HG03045 (cell line): ENCODE results near the gene NPHS1.
A peak's percentile ranks its signal among the peaks of the same experiment; 100 is the strongest.
"Not testable (repeated sequence)": the region's sequence is repeated elsewhere in the genome, so short reads cannot be mapped to it uniquely, and the experiment has no call there.

Experiments used
- ATAC-seq: cut with Tn5 transposase; IDR thresholded peaks from one replicate; pipeline ENCODE4 v1.9.1; 2021; ENCODE audit warnings: mild to moderate bottlenecking, moderate library complexity; ENCODE audit not compliant: unreplicated experiment

Gene NPHS1

GRCh38 chr19:35852029-35852780 is at the start of gene NPHS1:
Gene NPHS1, minus strand, starts transcription at chr19:35852504. Its CDS starts 667 bp downstream, at chr19:35851837.
- ATAC-seq, result no peak

- ATAC-seq, result no peak
Observed at GRCh38 chr19:35901055-35901644, 48.8 kb upstream of the NPHS1 start.

GRCh38 chr19:35899547-35900214 is 47.4 kb upstream of the NPHS1 start:
- peak; percentile 34 for ATAC-seq

GRCh38 chr19:35898499-35898809 is 46.1 kb upstream of the NPHS1 start:
- ATAC-seq, result no peak

GRCh38 chr19:35897706-35898451 is 45.6 kb upstream of the NPHS1 start:
- ATAC-seq, result no peak

- ATAC-seq, result no peak
Observed at GRCh38 chr19:35896643-35897040, 44.3 kb upstream of the NPHS1 start.

GRCh38 chr19:35895911-35896642 is 43.8 kb upstream of the NPHS1 start:
- ATAC-seq, result no peak

- no peak for ATAC-seq
Observed at GRCh38 chr19:35894342-35894741, 42.0 kb upstream of the NPHS1 start.

- ATAC-seq, result not testable (repeated sequence)
Observed at GRCh38 chr19:35891819-35892218, 39.5 kb upstream of the NPHS1 start.

GRCh38 chr19:35890113-35890650 is 37.9 kb upstream of the NPHS1 start:
- ATAC-seq, result no peak

GRCh38 chr19:35889370-35890112 is 37.2 kb upstream of the NPHS1 start:
- ATAC-seq, result no peak

GRCh38 chr19:35888398-35888797 is 36.1 kb upstream of the NPHS1 start:
- ATAC-seq, result no peak

- no peak for ATAC-seq
Observed at GRCh38 chr19:35887197-35887596, 34.9 kb upstream of the NPHS1 start.

GRCh38 chr19:35885904-35886303 is 33.6 kb upstream of the NPHS1 start:
- ATAC-seq, result no peak

GRCh38 chr19:35885225-35885738 is 33.0 kb upstream of the NPHS1 start:
- ATAC-seq, result no peak

GRCh38 chr19:35883882-35884281 is 31.6 kb upstream of the NPHS1 start:
- no peak for ATAC-seq

GRCh38 chr19:35882114-35882832 is 30.0 kb upstream of the NPHS1 start:
- no peak for ATAC-seq

GRCh38 chr19:35879770-35880317 is 27.5 kb upstream of the NPHS1 start:
- ATAC-seq, result no peak

- no peak for ATAC-seq
Observed at GRCh38 chr19:35879068-35879467, 26.8 kb upstream of the NPHS1 start.
